HEK293 (cell line): ENCODE measurements around the gene C6orf136.

Source experiments
- BCL11B ChIP-seq: fragments of 450-650 bp; formaldehyde crosslinking; IDR thresholded peaks from 2 replicates; pipeline ENCODE4 v1.5.1; 2016; ENCODE audit warnings: low read depth, missing biosample characterization, missing genetic modification characterization
- EGR2 ChIP-seq: fragments of 450-650 bp; formaldehyde crosslinking; IDR thresholded peaks from 2 replicates; pipeline ENCODE4 v1.5.1; 2016; ENCODE audit warnings: low read depth, missing biosample characterization, missing genetic modification characterization
- KLF7 ChIP-seq: fragments of 450-650 bp; formaldehyde crosslinking; IDR thresholded peaks from 2 replicates; pipeline ENCODE4 v1.5.1; 2016; ENCODE audit warnings: missing biosample characterization, missing genetic modification characterization, borderline replicate concordance
- RBAK ChIP-seq: fragments of 450-650 bp; formaldehyde crosslinking; IDR thresholded peaks from 2 replicates; pipeline ENCODE4 v1.5.1; 2016; ENCODE audit warnings: missing biosample characterization, missing genetic modification characterization
- SCRT2 ChIP-seq: fragments of 450-650 bp; formaldehyde crosslinking; IDR thresholded peaks from 2 replicates; pipeline ENCODE4 v1.5.1; 2016; ENCODE audit warnings: missing biosample characterization, missing genetic modification characterization
- TCF7L2 ChIP-seq: IDR thresholded peaks from 2 replicates; pipeline ENCODE4 v1.6.1; 2011; ENCODE audit warnings: low read depth, mild to moderate bottlenecking, inconsistent platforms, low read length, moderate library complexity, borderline replicate concordance
- ZBTB8A ChIP-seq: fragments of 450-650 bp; formaldehyde crosslinking; IDR thresholded peaks from 2 replicates; pipeline ENCODE4 v1.5.1; 2016; ENCODE audit warnings: missing biosample characterization, missing genetic modification characterization
- ZEB2 ChIP-seq: fragments of 450-650 bp; formaldehyde crosslinking; IDR thresholded peaks from 2 replicates; pipeline ENCODE4 v1.5.1; 2016; ENCODE audit warnings: missing biosample characterization, missing genetic modification characterization
- ZFHX2 ChIP-seq: fragments of 450-650 bp; formaldehyde crosslinking; conservative IDR thresholded peaks from 2 replicates; pipeline ENCODE4 v1.5.1; 2016; ENCODE audit warnings: missing biosample characterization, missing genetic modification characterization
- ZNF138 ChIP-seq: fragments of 450-650 bp; formaldehyde crosslinking; IDR thresholded peaks from 2 replicates; pipeline ENCODE4 v1.5.1; 2016; ENCODE audit warnings: missing biosample characterization, missing genetic modification characterization, borderline replicate concordance
- ZNF169 ChIP-seq: fragments of 450-650 bp; formaldehyde crosslinking; IDR thresholded peaks from 2 replicates; pipeline ENCODE4 v1.5.1; 2016; ENCODE audit warnings: missing biosample characterization, missing genetic modification characterization
- ZNF175 ChIP-seq: fragments of 450-650 bp; formaldehyde crosslinking; IDR thresholded peaks from 2 replicates; pipeline ENCODE4 v1.5.1; 2016; ENCODE audit warnings: missing biosample characterization, missing genetic modification characterization
- ZNF221 ChIP-seq: fragments of 450-650 bp; formaldehyde crosslinking; IDR thresholded peaks from 2 replicates; pipeline ENCODE4 v1.5.1; 2017; ENCODE audit warnings: missing biosample characterization, missing genetic modification characterization, borderline replicate concordance
- ZNF239 ChIP-seq: fragments of 450-650 bp; formaldehyde crosslinking; IDR thresholded peaks from 2 replicates; pipeline ENCODE4 v1.5.1; 2016; ENCODE audit warnings: missing biosample characterization, missing genetic modification characterization
- ZNF366 ChIP-seq: fragments of 450-650 bp; formaldehyde crosslinking; conservative IDR thresholded peaks from 2 replicates; pipeline ENCODE4 v1.5.1; 2016; ENCODE audit warnings: missing biosample characterization, missing genetic modification characterization
- ZNF600 ChIP-seq: fragments of 450-650 bp; formaldehyde crosslinking; IDR thresholded peaks from 2 replicates; pipeline ENCODE4 v1.5.1; 2016; ENCODE audit warnings: missing biosample characterization, missing genetic modification characterization
- ZNF629 ChIP-seq: fragments of 450-650 bp; formaldehyde crosslinking; IDR thresholded peaks from 2 replicates; pipeline ENCODE4 v1.5.1; 2017; ENCODE audit warnings: missing biosample characterization, missing genetic modification characterization
- TF ChIP-seq, protein P1 (sequence below): fragments of 450-650 bp; formaldehyde crosslinking; IDR thresholded peaks from 2 replicates; pipeline ENCODE4; 2016; ENCODE audit warnings: missing biosample characterization, missing genetic modification characterization
- TF ChIP-seq, protein P2 (sequence below): fragments of 450-650 bp; formaldehyde crosslinking; conservative IDR thresholded peaks from 2 replicates; pipeline ENCODE4 v1.5.1; 2016; ENCODE audit warnings: low read depth, missing biosample characterization, missing genetic modification characterization
- TF ChIP-seq, protein P3 (sequence below): fragments of 450-650 bp; IDR thresholded peaks from 2 replicates; pipeline ENCODE4 v1.5.1; 2018; ENCODE audit warnings: missing biosample characterization, missing genetic modification characterization
- TF ChIP-seq, protein P4 (sequence below): fragments of 450-650 bp; formaldehyde crosslinking; IDR thresholded peaks from 2 replicates; pipeline ENCODE4 v1.5.1; 2016; ENCODE audit warnings: missing biosample characterization, missing genetic modification characterization
- TF ChIP-seq, protein P5 (sequence below): fragments of 450-650 bp; formaldehyde crosslinking; IDR thresholded peaks from 2 replicates; pipeline ENCODE4 v1.5.1; 2016; ENCODE audit warnings: missing biosample characterization, missing genetic modification characterization
- TF ChIP-seq, protein P6 (sequence below): fragments of 450-650 bp; formaldehyde crosslinking; IDR thresholded peaks from 2 replicates; pipeline ENCODE4 v1.5.1; 2017; ENCODE audit warnings: missing biosample characterization, missing genetic modification characterization
- TF ChIP-seq, protein P7 (sequence below): fragments of 450-650 bp; formaldehyde crosslinking; IDR thresholded peaks from 2 replicates; pipeline ENCODE4 v1.5.1; 2017; ENCODE audit warnings: missing biosample characterization, missing genetic modification characterization
- TF ChIP-seq, protein P8 (sequence below): fragments of 450-650 bp; formaldehyde crosslinking; optimal IDR thresholded peaks from 2 replicates; pipeline ENCODE3; 2016; ENCODE audit warnings: missing biosample characterization, mild to moderate bottlenecking, missing genetic modification characterization

The C6orf136 gene

DNA sequence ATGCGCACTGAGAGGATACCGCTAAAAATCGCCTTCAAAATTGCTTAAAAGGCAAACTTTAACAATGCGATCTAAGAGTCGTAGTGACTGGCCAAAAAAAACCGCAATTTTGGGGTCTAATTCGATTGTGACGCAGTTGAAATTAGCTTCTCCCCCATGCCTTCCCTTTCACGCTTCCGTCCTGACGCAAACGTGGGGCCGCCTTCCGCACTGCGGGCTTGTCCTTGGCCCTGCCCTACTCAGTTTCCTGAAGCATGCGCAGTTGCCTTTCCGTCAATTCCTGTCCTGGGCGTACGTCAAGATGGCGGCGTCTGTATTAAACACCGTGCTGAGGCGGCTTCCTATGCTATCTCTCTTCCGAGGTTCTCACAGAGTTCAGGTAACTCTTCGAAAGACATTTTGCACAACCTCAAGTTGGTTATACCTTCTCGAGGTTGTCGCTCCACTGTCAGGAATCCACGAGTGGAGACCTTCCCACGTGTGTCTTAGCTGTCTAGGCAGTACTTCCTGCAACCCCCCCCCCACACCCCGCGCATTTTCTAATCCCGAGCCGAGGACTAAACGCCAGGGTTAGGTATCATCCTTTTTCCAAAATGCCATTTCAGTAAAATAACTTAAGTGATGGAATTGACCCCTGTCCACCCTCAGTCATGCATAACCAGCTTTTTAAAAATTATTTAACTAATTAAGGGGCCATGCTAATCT, 29.2 kb upstream of the C6orf136 start, which contains the start of gene MRPS18B (continued):
- TF ChIP-seq, protein P1, sequence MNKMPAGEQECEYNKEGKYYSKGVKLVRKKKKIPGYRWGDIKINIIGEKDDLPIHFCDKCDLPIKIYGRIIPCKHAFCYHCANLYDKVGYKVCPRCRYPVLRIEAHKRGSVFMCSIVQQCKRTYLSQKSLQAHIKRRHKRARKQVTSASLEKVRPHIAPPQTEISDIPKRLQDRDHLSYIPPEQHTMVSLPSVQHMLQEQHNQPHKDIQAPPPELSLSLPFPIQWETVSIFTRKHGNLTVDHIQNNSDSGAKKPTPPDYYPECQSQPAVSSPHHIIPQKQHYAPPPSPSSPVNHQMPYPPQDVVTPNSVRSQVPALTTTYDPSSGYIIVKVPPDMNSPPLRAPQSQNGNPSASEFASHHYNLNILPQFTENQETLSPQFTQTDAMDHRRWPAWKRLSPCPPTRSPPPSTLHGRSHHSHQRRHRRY: no peak
- 0 out of 2 replicates have a peak, but pooled peaks have one; percentile 8 for TF ChIP-seq ZFHX2 (tag by site-specific recombination)
- TF ChIP-seq ZNF239 (tag by site-specific recombination): no peak; the same call in 1 of the 2 replicates
- no peak for TF ChIP-seq BCL11B (tag by site-specific recombination)
- TF ChIP-seq ZNF169 (tag by site-specific recombination): no peak
- TF ChIP-seq ZNF366 (tag by site-specific recombination): peak; percentile 63
- no peak for TF ChIP-seq ZNF221
- TF ChIP-seq ZNF629 (tag by site-specific recombination): peak; percentile 87
- TF ChIP-seq, protein P2, sequence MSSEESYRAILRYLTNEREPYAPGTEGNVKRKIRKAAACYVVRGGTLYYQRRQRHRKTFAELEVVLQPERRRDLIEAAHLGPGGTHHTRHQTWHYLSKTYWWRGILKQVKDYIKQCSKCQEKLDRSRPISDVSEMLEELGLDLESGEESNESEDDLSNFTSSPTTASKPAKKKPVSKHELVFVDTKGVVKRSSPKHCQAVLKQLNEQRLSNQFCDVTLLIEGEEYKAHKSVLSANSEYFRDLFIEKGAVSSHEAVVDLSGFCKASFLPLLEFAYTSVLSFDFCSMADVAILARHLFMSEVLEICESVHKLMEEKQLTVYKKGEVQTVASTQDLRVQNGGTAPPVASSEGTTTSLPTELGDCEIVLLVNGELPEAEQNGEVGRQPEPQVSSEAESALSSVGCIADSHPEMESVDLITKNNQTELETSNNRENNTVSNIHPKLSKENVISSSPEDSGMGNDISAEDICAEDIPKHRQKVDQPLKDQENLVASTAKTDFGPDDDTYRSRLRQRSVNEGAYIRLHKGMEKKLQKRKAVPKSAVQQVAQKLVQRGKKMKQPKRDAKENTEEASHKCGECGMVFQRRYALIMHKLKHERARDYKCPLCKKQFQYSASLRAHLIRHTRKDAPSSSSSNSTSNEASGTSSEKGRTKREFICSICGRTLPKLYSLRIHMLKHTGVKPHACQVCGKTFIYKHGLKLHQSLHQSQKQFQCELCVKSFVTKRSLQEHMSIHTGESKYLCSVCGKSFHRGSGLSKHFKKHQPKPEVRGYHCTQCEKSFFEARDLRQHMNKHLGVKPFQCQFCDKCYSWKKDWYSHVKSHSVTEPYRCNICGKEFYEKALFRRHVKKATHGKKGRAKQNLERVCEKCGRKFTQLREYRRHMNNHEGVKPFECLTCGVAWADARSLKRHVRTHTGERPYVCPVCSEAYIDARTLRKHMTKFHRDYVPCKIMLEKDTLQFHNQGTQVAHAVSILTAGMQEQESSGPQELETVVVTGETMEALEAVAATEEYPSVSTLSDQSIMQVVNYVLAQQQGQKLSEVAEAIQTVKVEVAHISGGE (tag by site-specific recombination): peak; percentile 61; the same call in 1 of the 2 replicates
- TF ChIP-seq, protein P3, sequence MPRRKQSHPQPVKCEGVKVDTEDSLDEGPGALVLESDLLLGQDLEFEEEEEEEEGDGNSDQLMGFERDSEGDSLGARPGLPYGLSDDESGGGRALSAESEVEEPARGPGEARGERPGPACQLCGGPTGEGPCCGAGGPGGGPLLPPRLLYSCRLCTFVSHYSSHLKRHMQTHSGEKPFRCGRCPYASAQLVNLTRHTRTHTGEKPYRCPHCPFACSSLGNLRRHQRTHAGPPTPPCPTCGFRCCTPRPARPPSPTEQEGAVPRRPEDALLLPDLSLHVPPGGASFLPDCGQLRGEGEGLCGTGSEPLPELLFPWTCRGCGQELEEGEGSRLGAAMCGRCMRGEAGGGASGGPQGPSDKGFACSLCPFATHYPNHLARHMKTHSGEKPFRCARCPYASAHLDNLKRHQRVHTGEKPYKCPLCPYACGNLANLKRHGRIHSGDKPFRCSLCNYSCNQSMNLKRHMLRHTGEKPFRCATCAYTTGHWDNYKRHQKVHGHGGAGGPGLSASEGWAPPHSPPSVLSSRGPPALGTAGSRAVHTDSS (tag by site-specific recombination): no peak
- peak; percentile 61; the same call in 1 of the 2 replicates for TF ChIP-seq KLF7 (tag by site-specific recombination)
- TF ChIP-seq RBAK (tag by site-specific recombination): no peak
- TF ChIP-seq, protein P4, sequence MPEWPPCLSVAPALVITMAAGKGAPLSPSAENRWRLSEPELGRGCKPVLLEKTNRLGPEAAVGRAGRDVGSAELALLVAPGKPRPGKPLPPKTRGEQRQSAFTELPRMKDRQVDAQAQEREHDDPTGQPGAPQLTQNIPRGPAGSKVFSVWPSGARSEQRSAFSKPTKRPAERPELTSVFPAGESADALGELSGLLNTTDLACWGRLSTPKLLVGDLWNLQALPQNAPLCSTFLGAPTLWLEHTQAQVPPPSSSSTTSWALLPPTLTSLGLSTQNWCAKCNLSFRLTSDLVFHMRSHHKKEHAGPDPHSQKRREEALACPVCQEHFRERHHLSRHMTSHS (tag by site-specific recombination): no peak
- TF ChIP-seq ZNF600: no peak
- TF ChIP-seq, protein P5, sequence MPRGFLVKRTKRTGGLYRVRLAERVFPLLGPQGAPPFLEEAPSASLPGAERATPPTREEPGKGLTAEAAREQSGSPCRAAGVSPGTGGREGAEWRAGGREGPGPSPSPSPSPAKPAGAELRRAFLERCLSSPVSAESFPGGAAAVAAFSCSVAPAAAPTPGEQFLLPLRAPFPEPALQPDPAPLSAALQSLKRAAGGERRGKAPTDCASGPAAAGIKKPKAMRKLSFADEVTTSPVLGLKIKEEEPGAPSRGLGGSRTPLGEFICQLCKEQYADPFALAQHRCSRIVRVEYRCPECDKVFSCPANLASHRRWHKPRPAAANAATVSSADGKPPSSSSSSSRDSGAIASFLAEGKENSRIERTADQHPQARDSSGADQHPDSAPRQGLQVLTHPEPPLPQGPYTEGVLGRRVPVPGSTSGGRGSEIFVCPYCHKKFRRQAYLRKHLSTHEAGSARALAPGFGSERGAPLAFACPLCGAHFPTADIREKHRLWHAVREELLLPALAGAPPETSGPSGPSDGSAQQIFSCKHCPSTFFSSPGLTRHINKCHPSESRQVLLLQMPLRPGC: peak; percentile 76
- TF ChIP-seq, protein P6, sequence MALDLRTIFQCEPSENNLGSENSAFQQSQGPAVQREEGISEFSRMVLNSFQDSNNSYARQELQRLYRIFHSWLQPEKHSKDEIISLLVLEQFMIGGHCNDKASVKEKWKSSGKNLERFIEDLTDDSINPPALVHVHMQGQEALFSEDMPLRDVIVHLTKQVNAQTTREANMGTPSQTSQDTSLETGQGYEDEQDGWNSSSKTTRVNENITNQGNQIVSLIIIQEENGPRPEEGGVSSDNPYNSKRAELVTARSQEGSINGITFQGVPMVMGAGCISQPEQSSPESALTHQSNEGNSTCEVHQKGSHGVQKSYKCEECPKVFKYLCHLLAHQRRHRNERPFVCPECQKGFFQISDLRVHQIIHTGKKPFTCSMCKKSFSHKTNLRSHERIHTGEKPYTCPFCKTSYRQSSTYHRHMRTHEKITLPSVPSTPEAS (tag by site-specific recombination): no peak
- TF ChIP-seq, protein P7, sequence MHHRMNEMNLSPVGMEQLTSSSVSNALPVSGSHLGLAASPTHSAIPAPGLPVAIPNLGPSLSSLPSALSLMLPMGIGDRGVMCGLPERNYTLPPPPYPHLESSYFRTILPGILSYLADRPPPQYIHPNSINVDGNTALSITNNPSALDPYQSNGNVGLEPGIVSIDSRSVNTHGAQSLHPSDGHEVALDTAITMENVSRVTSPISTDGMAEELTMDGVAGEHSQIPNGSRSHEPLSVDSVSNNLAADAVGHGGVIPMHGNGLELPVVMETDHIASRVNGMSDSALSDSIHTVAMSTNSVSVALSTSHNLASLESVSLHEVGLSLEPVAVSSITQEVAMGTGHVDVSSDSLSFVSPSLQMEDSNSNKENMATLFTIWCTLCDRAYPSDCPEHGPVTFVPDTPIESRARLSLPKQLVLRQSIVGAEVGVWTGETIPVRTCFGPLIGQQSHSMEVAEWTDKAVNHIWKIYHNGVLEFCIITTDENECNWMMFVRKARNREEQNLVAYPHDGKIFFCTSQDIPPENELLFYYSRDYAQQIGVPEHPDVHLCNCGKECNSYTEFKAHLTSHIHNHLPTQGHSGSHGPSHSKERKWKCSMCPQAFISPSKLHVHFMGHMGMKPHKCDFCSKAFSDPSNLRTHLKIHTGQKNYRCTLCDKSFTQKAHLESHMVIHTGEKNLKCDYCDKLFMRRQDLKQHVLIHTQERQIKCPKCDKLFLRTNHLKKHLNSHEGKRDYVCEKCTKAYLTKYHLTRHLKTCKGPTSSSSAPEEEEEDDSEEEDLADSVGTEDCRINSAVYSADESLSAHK (tag by site-specific recombination): no peak
- TF ChIP-seq ZEB2 (tag by site-specific recombination): peak; percentile 47
- no peak for TF ChIP-seq TCF7L2
- 0 out of 2 replicates have a peak, but pooled peaks have one; percentile 18 for TF ChIP-seq SCRT2 (tag by site-specific recombination)
- TF ChIP-seq ZNF138 (tag by site-specific recombination): no peak
- TF ChIP-seq EGR2 (tag by site-specific recombination): 0 out of 2 replicates have a peak, but pooled peaks have one; percentile 34
- TF ChIP-seq ZBTB8A (tag by site-specific recombination): 0 out of 2 replicates have a peak, but pooled peaks have one; percentile 9
- TF ChIP-seq, protein P8, sequence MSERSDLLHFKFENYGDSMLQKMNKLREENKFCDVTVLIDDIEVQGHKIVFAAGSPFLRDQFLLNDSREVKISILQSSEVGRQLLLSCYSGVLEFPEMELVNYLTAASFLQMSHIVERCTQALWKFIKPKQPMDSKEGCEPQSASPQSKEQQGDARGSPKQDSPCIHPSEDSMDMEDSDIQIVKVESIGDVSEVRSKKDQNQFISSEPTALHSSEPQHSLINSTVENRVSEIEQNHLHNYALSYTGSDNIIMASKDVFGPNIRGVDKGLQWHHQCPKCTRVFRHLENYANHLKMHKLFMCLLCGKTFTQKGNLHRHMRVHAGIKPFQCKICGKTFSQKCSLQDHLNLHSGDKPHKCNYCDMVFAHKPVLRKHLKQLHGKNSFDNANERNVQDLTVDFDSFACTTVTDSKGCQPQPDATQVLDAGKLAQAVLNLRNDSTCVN: peak; percentile 50
- no peak for TF ChIP-seq ZNF175 (tag by site-specific recombination)
